PFSK-1 (cell line): ENCODE results near the gene GNG8.

Source experiments
- FOXP2 ChIP-seq: optimal IDR thresholded peaks from 2 replicates; pipeline ENCODE3; 2011; ENCODE audit warnings: borderline replicate concordance, control low read depth, inconsistent platforms; ENCODE audit not compliant: insufficient read depth; ENCODE audit errors: extremely low read length, extremely low read depth
- POLR2AphosphoS5 ChIP-seq: IDR thresholded peaks from 2 replicates; pipeline ENCODE4 v1.6.1; 2012; ENCODE audit warnings: low read depth, mild to moderate bottlenecking, control low read depth, low read length, moderate library complexity
- SIN3A ChIP-seq: IDR thresholded peaks from 2 replicates; pipeline ENCODE4 v1.6.1; 2012; ENCODE audit warnings: mild to moderate bottlenecking, low read length, moderate library complexity, borderline replicate concordance; ENCODE audit not compliant: insufficient read depth
- TAF1 ChIP-seq: IDR thresholded peaks from 2 replicates; pipeline ENCODE4 v1.6.1; 2012; ENCODE audit warnings: low read length, control low read depth, borderline replicate concordance; ENCODE audit not compliant: insufficient read depth
- TF ChIP-seq, protein P1 (sequence below), 2 experiments: IDR thresholded peaks; 2 replicates each; pipeline versions ENCODE4 v1.6.1 to v1.8.0; 2011 to 2012; ENCODE audit warnings: low read depth in 2 of 2, low read length in 2 of 2, control low read depth in 1 of 2, inconsistent platforms in 1 of 2, mild to moderate bottlenecking in 1 of 2, moderate library complexity in 1 of 2; ENCODE audit not compliant: insufficient read depth in 1 of 2

The GNG8 gene

DNA sequence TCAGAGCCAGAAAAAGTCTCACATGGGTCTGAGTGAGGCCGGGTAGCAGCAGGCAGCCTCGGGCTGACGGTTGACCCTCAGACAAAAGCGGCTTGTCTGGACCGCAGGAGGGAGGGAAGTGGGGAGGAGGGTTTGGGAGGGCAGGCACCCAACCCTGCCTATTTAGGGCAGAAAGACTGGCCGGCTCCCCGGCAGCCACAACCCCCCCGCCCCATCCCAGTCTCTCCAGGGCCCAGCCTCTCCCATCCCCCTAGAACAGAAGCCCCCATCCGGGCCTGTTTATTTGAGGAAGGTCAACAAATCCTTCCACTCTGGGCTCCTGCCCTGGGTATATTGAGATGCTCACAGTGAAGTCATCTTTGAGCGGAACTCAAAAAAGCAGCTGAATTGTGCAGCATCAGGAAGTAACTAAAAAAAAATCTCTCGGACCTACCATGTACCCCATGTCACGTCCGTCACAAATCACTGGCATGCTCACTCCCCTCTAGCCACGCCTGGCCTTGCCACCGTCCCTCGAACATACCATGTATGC lies 18.7 kb upstream of the GNG8 start:
- TF ChIP-seq SIN3A (no peak), POLR2AphosphoS5 (no peak), FOXP2 (no peak), TAF1 (no peak)
- TF ChIP-seq, protein P1, sequence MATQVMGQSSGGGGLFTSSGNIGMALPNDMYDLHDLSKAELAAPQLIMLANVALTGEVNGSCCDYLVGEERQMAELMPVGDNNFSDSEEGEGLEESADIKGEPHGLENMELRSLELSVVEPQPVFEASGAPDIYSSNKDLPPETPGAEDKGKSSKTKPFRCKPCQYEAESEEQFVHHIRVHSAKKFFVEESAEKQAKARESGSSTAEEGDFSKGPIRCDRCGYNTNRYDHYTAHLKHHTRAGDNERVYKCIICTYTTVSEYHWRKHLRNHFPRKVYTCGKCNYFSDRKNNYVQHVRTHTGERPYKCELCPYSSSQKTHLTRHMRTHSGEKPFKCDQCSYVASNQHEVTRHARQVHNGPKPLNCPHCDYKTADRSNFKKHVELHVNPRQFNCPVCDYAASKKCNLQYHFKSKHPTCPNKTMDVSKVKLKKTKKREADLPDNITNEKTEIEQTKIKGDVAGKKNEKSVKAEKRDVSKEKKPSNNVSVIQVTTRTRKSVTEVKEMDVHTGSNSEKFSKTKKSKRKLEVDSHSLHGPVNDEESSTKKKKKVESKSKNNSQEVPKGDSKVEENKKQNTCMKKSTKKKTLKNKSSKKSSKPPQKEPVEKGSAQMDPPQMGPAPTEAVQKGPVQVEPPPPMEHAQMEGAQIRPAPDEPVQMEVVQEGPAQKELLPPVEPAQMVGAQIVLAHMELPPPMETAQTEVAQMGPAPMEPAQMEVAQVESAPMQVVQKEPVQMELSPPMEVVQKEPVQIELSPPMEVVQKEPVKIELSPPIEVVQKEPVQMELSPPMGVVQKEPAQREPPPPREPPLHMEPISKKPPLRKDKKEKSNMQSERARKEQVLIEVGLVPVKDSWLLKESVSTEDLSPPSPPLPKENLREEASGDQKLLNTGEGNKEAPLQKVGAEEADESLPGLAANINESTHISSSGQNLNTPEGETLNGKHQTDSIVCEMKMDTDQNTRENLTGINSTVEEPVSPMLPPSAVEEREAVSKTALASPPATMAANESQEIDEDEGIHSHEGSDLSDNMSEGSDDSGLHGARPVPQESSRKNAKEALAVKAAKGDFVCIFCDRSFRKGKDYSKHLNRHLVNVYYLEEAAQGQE (IDR thresholded peaks at IDR 0.05; ENCODE audit: insufficient read depth in 1 of 2, low read depth in 2 of 2, low read length in 2 of 2), result no peak

DNA sequence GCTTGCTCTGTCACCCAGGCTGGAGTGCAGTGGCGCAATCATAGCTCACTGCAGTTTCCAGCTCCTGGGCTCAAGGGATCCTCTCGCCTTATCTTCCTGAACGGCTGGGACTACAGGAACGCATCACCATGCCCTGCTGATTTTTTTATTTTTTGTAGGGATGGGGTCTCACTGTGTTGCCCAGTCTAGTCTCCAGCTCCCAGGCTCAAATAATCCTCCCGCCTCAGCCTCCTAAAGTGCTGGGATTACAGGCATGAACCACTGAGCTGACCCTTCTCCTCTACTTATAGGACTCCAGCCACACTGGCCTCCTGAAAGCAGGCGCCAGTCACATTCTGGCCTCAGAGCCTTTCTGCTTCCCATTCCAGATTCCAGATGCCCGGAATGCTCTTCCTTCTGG lies 14.4 kb upstream of the GNG8 start:
- TF ChIP-seq POLR2AphosphoS5 (no peak), TAF1 (no peak), FOXP2 (no peak), SIN3A (no peak)
- TF ChIP-seq, protein P1 (IDR thresholded peaks at IDR 0.05; ENCODE audit: insufficient read depth in 1 of 2, low read depth in 2 of 2, low read length in 2 of 2), result no peak

DNA sequence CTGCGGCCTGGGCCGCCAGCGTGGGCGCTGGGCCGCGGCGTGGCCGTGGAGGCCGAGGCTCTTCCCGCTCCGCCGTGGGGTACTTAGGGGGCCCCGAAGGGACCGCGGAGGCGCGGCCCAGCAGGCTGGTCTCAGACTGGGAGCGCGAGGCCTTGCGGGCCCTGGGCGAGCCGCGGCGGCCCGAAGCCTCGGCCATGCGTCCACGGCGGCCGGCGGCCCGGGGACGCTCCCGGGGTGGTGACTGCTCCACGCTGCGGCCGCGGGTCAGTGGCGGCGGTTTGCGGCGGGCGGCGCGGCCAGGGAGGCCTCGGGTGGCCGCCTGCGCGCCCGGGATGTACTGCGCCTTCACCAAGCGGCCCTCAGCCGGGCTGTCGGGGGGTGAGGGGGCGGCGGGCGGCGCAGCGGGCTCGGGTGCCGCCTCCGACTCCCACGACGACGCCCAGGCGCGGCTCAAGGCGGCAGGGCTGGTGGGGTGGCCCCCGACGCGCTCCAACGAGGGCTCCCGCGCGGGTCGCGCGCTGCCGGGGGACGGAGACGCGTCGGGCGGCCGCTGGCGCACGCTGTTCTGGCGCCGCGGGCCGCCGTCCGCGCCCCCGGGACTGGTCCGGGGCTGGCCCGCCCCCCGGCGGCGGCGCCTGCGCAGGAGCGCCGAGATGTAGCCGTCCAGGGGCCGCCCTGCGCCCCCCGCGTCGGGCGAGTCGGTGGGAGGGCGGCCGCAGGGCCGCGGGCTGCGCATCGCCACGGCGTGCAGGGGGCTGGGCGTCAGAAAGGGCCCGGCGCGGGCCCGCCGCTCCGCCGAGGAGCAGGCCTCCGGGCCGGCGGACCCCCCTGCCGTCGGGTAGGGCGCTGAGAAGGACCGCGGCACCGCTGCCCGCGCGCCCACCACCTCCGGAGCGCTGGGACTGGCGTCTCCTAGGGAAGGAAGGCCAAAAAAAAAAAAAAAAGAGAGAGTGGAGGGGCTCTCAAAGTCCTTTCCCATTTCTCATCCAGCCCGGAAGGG lies 13.3 kb upstream of the GNG8 start:
- TF ChIP-seq POLR2AphosphoS5 (no peak), FOXP2 (no peak), TAF1 (no peak), SIN3A (no peak)
- TF ChIP-seq, protein P1 (IDR thresholded peaks at IDR 0.05; ENCODE audit: insufficient read depth in 1 of 2, low read depth in 2 of 2, low read length in 2 of 2), result no peak

DNA sequence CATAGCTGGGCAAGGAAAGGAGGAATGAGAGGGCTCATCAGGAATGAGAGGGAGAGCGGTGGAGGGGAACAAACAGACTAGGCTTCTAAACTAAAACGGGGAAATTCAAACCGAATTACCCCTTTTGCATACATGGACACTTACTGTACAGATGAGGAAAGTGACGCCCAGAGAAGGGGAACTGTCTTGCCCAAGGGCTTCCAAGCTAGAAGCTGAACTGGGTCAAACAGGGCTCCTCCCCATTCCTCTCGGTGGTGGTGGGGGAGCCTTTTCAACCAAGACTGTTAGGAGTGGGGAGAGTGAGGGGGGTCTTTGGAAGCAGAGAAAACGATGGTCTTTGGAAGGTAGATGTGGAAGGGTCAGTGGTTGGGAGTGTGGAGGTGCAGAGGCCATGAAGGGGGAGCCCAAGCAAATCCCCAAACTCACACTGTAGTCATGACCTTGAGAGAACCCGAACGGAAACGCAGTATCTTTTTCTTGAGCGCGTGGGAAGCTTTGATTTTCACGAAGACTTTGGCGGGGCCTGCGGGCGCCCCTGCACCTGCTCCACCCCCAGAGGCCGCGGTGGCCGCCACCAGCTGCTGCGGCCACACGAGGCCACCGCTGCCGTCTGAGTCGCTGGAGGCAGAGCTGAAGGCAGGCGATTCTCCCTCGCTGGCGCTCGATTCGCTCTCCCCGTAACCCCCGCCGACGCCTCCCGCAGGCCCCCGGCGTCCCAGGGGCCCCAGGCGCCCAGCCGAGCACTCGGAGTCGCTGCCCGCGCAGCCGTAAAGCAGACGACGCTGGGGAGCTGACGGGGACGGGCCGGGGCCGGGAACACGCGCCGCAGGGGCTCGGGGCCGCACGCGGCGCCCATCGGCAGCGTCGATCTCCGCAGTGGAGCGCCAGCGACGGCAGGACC lies 12.3 kb upstream of the GNG8 start:
- TF ChIP-seq POLR2AphosphoS5 (no peak), TAF1 (no peak), FOXP2 (no peak), SIN3A (no peak)
- TF ChIP-seq, protein P1 (IDR thresholded peaks at IDR 0.05; ENCODE audit: insufficient read depth in 1 of 2, low read depth in 2 of 2, low read length in 2 of 2), result no peak
